MV-4-11 (cell line): ENCODE measurements around the gene CCDC85C.

Experiments used
- DNase-seq: peaks from one replicate; lab custom pipeline; 2025; lab: John Stamatoyannopoulos, UW

Gene CCDC85C

DNA sequence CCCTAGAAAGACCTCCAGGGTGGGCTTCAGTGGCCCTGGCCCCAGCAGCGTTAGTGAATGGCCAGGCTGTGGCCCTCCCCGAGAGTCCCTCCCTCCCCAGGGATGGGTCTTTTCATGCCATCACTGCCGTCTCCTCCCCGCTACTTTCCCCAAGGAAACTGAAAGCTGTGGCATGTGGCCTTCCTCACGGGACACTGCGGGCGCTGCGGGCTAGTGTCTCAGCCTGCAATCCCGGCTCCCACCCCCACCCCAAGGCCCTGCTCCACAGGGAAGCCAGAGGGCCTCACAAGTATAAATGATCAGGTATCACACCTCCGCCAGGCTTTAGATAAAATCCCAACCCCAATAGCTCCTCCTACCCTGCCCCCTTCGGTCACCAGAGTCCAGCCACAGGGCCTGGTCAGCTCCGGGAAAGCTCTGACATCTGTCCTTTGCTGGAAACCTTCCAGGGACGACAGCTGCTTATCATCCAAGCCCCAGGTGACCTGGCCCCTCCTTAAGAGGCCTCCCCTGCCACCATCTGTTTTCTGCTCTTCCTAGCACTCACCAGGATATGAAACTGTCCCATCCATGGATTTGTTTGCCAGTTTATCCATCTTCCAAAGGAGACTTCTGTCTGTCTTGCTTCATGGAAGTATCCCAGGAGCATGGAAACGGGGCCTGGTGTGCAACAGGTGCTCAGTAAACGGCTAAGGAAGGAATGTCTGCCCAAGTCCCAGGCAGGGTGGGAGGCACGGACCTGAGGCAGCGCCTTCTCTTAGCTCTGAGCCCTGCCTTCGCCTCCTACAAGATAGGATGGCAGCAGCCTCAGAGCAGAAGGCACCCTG lies 31.6 kb downstream of the CCDC85C start:
- DNase-seq = no peak

- DNase-seq = no peak
These were observed 32.6 kb downstream of the CCDC85C start for GRCh38 chr14:99571303-99571986.

DNA sequence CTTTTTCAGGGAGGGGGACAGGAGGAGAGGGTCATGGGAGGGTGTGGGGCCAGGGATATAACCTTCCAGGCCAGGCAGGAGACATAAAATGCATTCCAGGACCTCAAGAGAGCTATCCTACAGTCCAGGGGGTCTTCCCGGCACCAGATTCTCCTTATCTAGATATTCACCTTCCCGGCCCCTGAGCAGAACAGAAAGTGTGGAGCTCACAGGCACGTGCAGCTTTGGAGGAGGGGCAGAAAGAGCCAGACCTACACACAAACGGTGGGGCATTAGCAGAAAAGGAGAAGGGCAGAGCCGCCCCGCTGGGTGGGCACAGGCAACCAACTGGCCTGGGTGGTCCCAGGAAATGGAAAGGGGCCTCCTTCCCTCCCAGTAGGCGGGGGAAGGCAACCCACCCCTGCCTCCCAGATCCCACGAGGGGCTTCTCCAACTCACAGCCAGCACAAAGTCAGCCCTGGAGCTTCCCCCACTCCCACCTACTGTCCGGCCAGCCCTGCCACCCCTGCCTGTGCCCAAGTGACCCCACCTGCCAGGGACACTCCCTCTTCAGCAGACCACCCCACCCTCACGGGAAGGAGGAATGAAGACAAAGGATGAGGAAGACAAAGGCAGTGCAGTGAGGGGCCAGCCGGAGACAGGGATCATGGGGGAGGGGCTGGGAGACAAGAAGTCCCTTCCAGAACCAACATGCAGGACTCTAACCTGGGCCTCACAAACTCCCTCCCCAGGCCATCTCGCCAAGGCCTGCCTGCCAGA lies 33.3 kb downstream of the CCDC85C start:
- no peak for DNase-seq

- no peak for DNase-seq
These were observed 34.1 kb downstream of the CCDC85C start for GRCh38 chr14:99569725-99570543.

DNA sequence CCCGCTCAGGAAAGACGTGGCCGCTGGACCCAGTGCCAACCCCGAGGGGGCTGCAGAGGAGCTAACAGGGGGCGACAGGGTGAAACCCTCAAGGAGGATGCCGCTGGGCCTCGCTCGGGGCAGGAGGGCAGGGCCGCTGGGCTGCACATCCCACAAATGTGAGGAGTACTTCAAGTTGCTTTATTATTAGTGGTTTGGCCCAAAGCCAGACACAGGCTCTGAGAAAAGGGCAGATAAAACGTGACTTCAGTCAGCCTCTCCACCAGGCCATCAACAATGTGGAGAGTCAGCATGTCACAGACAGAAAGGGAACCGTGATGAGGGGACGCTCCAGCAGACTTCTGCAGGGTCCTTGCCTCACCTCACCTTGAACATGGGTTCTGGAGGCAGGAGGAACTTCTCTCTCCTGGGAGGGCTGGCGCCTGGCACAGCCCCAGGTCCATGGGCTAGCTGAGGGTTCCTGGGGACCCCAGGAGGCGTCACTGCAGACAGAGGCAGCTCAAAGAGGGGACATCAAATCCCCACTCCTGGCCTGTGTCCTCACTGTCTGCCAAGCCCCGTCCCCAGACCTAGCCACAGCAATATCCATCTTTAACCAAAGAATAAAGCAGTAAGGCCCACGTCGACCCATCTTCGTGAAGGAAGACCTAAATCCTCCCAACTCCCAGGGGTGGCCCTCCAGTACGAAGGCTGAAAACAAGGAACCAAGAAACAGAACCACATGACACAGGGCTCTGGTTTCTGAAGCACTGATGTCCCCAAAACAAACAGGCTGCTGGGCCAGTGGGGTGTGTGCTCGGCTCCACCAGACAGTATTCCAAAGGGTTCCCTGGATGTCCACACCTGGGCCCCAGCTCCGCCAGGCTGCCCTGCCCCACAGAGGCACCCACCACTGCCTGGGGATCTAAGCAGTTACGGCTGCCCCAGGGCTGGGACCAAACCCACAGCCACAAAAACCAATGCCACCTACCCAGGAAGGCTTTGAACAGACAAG lies 35.1 kb downstream of the CCDC85C start:
- DNase-seq = peak; percentile 14

DNA sequence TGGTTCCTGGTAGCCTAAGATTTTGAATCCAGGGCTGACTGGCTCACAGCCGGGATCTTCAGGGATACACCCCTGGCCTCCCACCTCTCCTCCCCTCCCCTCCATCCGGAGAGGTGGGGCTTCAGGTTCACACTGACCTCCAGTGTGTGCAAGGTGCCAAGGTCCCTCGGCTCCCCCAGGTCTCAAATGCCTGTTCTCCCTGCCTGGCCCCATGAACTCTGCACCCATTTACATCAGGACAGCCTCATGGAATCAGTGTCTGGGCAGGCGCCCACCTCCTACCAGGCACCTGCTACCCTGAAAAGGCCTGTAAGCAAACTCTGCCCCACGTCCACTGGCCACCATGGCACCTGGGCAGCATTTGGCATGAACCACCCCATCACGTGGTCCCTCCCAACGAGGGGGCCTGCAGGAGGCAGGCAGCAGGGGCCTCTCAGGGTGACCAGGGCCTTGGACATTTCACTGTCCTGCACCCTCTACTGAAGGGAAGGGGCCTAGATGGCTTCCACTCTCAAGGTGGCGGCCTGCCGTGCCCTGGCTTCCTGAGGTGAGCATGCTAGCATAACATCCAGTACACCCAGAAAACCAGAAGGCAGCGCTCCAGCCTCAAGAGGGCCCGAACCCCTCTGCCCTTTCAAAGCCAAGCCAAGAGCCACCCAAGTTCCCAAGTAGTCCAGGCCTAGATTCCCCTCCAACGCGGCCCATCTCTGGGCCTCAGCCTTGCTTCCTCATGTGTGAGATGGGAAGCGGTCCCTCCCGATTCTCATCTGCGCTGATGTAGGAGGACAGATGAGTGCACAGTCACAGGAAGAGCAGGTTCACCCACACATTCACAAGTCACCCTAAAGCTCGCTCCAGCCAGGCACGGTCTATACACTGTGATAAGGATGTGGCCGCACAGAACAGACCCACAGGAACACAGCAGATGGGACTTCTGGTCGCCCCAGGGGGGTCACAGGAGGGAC lies 37.3 kb downstream of the CCDC85C start:
- no peak for DNase-seq

- DNase-seq = no peak
These were observed 38.0 kb downstream of the CCDC85C start for GRCh38 chr14:99566009-99566389.

DNA sequence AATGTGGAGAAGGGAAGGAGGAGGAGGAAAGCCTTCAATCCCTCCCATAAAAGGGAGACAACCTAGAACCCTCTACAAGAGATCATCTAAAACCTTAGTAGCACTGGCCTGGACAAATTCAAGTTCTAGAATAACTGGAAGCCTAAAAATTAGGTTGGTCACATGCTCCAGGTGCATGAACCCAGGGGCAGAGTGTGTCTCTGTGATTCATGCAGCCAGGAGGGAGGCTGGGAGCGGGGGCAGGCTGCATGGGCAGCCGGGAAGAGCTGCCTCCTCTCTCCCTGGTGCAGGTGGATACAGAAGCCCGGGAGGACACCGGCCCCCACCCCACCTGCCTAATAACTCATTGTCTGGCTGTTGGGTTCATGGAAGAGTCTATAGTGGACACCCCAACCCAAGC lies 38.6 kb downstream of the CCDC85C start:
- DNase-seq = no peak

DNA sequence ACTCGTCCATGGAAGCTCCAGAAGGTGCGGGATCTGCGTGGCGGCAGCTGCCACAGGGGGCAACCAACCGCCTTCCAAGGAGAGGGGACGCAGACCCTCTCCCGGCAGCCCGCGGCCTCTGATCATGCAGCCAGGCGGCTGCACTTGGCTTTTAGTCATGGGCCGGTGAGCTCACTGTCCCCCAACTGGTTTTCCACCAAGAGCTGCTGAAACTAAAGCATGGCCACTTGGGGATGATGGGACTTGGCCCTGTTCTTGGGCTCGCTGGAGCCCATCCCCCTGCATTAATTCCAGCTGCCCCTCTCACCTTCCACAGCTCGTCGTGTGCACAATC lies 39.1 kb downstream of the CCDC85C start:
- no peak for DNase-seq

DNA sequence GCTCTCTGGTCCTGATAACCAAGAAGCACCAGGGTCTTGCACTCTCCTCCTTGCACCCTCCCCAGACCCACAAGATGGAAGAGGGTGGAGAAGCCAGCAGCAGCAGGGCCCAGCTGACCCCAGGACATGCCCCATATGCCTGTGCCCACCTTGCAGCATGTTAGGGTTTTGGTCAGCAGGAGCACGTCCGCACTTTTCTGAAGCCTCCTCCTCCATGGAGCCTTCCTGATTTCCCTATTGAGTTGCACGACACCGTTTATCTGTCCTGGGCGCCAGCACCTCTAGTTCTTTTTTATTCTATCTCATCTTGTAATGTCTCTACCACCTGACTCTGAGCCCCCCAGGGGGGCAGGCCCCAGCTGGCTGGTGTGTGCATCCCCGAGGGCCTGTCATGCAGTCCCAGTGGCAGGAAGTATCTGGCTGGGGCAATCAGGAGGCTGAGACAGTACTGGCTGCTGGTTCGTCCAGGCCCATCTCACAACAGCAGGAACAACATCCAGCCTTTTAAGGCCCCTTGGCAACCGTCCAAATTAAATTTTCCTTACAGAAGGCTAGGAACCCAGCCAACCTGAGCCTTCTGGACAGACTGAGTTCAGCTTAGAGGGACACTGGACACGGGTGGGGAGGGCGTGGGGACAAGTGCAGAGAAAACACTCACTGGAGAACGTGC lies 39.6 kb downstream of the CCDC85C start:
- no peak for DNase-seq

GRCh38 chr14:99563749-99564129 lies 40.3 kb downstream of the CCDC85C start:
- no peak for DNase-seq

DNA sequence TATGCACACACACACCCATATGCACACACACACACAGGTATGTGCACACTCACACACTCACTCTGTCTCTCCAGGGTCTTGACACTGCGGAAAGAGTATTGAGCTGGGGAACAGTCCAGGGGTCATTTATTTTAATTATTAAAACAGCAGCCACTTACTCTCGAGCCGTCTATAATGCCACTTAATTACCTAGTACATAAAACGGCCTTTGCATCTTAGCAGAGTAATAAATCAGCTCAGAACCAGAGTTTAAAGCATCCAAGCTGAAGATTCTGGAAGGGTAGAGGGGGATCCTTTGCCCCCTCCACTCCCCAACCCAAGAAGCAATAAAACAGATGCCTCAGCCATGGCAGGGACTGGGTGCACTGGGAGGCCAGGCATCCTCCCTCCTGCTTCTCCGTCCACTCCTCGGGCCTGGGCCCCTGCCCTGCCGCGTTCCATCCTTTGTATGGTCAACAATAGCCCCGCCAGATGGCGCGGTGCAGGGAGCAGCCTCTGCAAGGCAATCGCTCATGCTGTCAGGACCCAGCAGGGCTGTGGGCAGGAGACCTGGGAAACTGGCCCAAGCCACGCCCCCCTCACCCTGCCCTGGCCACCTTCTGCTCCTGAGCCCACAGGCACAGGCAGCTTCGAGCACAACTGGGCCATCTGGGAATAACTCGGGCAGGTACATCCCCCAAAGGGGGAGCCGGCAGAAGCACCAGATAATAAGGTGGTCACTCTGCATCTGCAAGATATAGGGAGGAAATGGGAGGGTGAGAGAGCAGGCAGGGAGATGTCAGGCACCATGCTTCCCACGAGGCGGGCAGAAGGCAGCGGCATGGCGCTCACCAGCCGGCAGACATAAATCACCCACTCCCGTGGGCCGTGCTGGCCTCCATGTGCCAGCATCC lies 40.9 kb downstream of the CCDC85C start:
- DNase-seq = no peak

GRCh38 chr14:99561864-99562263 lies 42.1 kb downstream of the CCDC85C start:
- DNase-seq = no peak

- DNase-seq = no peak
These were observed 42.9 kb downstream of the CCDC85C start for GRCh38 chr14:99560922-99561683.

GRCh38 chr14:99560403-99560802 lies 43.6 kb downstream of the CCDC85C start:
- no peak for DNase-seq

GRCh38 chr14:99559286-99559990 lies 44.6 kb downstream of the CCDC85C start:
- no peak for DNase-seq
